ENCODE data around the gene DUSP16. TPM values are rescaled to one million over a fixed set of nuclear protein-coding genes. Genes with fewer than 3 reads are reported as not detected.
A peak's percentile ranks its signal among the peaks of the same experiment; 100 is the strongest.
"Not testable (repeated sequence)": the region's sequence is repeated elsewhere in the genome, so short reads cannot be mapped to it uniquely, and the experiment has no call there.

The DUSP16 gene
- total RNA-seq, 1 donor from 2014 or later, result 46.2 TPM

DNA sequence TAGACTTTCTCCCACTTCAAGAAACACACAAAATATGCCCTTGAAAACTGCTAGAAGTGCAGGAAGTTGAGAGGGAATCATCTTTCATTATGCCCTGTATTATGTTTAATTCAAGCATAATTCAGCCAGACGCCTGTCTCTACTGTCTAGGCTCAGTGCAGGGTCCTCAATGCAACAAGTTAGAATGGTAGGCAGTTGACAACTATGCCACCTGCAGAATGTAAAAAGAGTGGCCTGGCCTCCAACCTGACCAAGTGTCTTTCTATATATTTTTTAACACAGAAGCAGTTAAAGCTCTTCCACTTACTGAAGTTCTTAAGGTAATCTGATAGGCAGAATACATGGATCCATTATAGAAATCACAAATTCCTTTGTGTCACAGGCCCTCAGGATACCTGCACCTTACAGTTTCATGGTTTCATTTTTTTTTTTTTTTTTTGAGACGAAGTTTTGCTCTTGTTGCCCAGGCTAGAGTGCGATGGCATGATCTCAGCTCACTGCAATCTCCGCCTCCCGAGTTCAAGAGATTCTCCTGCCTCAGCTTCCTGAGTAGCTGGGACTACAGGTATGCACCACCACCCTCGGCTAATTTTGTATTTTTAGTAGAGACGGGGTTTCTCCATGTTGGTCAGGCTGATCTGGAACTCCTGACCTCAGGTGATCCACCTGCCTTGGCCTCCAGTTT lies 60.4 kb downstream of the DUSP16 start:
- DNase-seq (ENCODE audit: low spot score); ATAC-seq: not testable (repeated sequence)

DNA sequence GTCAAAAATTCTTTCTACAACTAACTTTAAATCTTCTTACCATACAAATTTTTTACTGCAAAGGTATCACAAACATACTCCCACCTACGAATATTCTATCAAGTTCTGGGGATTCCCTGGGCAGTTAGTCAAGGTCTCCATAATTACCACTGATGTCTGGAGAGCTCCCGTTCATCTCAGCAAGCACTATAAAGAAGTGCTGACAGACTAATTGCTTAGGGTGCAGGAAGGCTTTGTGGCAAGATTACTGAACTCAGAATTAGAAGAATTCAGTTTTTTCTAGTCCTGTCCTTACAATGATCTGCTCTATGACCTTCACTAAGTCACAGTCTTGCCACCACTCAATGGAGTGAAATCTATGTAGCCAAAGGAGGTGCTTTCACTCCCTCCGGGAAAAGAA lies 61.5 kb downstream of the DUSP16 start:
- DNase-seq (ENCODE audit: low spot score) (no peak), ATAC-seq (no peak)

DNA sequence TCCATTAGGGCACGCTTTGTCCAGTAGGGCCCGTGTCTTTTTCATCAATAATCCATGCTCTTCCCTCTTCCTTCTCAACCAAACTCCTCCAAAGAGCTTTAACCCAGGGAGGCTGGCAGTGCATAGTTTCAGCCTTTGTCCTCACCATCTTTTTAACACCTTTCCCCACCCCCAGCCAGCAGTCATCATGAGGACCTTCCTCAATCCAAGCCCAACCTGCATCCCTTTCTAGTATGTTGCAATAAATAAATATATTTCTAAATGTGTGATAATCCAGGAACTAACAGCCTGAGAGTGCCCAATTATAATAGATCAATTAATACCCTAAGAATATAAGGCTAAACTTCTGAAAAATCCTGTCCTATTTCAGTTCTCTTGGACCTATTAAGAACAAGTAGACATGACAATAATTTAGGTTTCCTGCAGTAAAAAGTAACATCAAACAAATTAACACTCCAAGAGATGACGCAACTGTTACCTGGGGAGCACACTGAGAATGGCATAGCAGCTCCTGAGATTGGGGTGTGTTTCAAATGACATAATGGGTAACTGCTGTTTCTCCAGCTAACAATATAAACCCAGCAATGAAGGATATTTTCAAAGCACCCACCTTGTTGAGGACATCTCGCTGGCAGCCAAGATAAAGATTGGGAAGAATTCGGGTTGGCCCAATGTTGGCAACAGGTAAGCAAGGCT lies 62.6 kb downstream of the DUSP16 start:
- DNase-seq (ENCODE audit: low spot score) (no peak), ATAC-seq (peak; percentile 56)

DNA sequence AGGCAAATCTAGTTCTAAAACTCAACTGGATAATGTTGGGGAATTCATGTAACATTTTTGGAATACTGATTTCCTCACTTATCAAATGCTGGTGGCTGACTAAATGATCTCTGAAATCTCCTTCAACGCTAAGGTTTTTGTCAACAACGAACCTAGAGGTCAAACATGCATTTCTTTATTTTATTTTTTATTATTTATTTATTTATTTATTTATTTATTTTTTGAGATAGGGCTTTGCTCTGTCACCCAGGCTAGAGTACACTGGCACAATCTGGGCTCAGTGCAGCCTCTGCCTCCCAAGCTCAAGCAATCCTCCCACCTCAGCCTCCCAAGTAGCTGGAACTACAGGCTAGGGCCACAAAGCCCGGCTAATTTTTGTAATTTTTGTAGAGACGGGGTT lies 64.5 kb downstream of the DUSP16 start:
- ATAC-seq, result no peak
- DNase-seq (ENCODE audit: low spot score), result no peak

DNA sequence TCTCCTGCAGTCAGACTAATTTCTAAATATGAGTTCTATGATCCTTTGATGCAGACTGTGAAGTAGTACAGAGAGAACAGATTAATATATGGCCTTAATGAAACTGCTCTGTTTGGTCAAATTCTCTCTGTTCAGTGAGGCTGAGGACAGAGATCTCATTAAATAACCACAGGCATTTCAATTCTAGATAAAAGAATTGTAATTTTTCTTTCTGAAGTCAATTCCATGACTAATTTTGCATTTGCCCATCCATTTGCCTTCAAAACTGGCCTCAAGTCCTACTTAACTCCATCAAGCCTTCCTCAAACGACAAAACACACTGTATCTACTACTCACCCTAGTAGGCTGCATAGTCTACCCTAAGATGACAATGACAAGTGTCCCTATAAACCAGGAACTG lies 67.1 kb downstream of the DUSP16 start:
- no peak for DNase-seq (ENCODE audit: low spot score)
- no peak for ATAC-seq

DNA sequence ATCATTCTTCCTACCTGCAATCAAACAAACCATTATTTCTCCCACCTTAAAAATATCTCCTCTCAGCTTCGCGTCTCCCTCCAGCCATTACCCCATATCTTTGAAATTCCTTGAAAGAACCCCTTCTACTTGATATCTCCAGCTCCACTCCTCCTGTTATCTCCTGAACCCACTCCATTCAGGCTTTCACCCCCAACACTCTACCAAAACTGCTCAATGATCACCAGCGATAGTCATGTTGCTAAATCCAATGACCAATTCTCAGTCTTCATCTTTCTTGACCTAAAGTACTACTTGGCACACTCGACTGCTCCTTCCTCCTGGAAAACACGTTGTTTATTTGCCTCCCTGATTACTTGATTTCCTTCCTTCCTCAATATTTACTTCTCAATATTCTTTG lies 70.1 kb downstream of the DUSP16 start:
- ATAC-seq (no peak), DNase-seq (ENCODE audit: low spot score) (no peak)

DNA sequence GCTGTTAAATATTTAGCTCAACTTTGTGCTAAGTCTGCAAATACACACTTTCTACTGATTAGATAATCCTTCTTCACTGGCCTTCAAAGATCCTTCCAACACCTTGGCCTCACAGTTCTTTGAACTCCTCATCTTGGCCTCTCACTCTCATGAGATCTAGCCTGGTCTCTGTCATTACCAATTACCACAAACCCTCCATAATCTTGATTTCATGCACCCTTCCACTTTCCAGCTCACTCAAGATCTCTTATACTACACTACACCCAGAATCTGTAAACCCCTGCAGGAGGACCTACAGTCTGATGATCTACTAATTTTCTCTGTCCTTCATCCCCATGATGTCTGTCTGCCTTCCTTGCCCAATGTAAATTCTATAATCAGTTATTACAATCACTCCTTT lies 71.1 kb downstream of the DUSP16 start:
- ATAC-seq, result no peak
- no peak for DNase-seq (ENCODE audit: low spot score)

DNA sequence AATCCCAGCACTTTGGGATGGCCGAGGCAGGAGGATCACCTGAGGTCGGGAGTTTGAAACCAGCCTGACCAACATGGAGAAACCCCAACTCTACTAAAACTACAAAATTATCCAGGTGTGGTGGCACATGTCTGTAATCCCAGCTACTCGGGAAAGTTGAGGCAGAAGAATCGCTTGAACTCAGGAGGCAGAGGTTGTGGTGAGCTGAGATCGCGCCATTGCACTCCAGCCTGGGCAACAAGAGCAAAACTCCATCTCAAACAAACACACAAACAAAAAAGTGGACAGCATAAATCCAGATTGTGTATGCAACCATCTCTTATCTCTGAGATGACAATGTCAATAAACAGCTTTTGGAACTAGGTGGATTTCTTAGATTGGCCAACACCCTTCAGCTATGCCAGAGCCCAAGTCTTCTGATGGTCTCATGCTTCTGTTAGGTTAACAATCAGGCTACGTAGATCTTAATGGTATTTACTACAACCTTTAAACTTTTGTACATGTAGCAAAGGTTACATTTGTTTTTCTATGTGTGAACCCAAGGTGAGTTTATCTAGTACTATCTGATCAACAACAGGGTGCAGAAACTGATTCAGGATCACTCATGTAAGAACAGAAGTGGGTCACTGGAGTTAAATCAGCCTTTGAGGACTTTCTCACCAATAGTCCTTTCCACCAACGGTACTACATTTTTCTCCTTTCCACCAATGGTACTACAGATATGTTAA lies 73.7 kb downstream of the DUSP16 start:
- peak; percentile 85 for ATAC-seq
- peak; percentile 71 for DNase-seq (ENCODE audit: low spot score)

DNA sequence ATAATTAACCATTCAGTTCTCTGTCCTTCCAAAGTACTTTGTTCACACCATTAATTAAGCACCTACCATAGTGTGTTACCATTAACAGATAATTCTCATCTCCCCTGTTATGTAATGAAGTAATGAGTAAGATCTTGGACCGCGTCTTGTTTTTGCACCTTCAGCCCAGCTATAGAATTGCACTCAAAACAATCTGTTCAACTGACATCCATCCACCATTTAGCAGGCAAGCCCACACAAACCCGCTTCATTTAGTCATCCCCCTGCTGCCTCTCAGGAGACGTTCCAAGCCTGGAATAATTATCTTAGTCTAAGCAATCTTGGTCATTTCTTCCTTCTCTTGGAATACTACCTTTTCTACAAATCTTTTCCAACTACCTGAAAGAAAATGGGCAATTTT lies 74.4 kb downstream of the DUSP16 start:
- no peak for DNase-seq (ENCODE audit: low spot score)
- ATAC-seq, result no peak

DNA sequence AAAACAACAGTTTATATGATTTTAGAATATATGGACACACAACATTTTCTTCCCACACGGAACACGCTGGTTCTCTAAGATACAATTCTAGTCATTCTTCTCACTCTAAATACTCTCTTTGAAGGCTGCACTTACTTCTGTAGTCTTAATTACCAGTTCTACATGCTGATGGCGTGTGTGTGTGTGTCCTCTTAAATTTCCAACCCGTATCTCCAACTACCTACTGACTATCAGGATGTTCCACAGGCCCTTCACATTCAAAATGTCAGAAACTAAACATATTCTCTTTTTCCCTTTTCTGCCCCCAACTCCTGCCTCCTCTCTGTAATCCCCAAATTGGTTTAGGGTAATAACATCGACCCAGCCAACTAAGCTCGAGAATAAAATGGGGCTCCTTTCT lies 75.2 kb downstream of the DUSP16 start:
- DNase-seq (ENCODE audit: low spot score) (no peak), ATAC-seq (no peak)

DNA sequence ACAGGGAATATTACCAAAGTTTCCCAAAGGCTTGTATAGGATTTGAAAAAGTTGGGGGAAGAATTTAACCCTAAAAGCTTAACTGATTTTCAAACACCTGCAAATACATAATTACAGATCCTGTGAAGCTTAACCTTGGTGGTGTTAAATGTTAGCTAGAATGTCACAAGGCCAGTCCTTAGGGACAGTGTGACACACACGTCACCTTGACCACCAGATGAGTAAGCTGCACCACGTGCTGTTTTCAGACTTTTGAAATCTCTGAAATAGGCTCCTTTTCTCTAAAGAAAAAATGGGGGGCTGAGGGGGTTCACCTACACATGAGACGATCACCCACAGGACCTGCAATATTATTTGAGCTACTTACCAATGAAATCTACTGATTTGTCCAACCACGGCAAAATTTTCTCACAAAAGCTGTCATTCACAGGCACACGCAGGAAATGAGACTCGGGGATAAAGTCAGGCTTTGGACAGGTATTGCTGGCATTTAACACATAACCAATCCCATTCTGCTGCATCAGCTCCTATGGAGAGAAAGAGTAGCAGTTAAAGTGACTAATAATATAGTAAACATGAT lies 75.9 kb downstream of the DUSP16 start:
- ATAC-seq, result peak; percentile 63
- DNase-seq (ENCODE audit: low spot score), result no peak

DNA sequence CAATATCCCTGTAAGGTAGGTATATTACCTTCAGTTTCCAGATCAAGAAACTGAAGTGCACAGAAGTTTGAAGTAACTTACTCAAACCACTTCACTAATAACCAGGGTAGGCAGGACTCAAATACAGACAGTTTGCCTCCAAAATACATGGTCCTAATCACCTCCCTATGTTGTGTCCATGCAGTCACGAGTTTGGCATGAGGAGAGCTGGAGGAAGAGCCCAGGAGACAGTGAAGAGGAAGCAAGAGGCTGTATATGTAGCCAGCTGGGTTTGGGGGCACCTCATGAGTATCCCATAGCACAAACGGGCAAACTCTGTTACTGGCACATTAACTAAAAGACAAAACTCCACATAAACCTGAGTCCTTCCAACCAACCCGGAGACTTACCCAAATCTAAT lies 79.2 kb downstream of the DUSP16 start:
- ATAC-seq, result no peak
- no peak for DNase-seq (ENCODE audit: low spot score)

DNA sequence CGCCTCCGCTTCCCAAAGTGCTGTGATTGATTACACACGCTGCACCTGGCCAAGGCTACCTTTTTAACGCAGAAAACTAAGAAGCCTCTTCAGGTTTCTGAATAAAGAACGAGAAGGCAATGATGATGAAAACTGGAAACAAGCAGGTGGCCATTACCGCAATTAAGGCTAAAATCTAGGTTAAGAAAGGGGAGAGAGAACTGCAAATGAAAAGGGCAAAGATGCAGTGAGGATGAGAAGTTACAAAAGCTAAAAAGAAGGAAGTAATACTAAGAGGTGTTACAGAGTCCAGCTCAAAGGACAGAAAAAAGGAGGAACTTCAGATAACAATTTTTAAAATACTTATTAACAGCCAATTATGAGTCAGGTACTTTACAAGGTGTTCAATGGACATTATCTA lies 79.7 kb downstream of the DUSP16 start:
- ATAC-seq (no peak), DNase-seq (ENCODE audit: low spot score) (no peak)

DNA sequence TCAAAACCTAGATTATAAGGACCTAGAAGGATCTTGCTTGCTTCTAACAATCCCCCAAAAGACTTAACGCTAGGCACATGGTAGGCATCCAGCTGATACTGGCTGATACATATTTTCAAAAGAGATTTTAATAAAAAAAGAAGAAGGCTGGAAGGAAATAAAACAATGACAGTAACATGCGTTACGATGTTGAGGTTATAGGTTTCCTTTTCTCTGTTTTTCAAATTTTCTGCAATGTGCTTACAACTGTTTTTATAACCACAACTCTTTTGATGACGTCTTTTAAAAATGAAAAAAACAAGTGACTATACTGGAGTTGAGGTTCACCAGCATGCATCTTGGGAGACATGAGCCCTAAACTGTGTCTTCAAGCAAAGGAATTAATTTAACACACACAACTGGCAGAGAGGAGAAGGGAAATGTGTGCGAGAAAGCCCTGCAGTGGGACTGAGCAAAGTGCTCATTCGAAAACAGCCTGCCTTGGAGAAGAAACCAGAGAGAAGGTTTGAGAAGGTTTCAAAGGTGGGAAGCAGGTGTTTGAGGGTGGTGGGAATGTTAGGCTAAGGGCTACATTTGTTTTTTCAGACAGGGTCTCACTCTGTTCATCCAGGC lies 80.4 kb downstream of the DUSP16 start:
- no peak for DNase-seq (ENCODE audit: low spot score)
- ATAC-seq, result no peak

DNA sequence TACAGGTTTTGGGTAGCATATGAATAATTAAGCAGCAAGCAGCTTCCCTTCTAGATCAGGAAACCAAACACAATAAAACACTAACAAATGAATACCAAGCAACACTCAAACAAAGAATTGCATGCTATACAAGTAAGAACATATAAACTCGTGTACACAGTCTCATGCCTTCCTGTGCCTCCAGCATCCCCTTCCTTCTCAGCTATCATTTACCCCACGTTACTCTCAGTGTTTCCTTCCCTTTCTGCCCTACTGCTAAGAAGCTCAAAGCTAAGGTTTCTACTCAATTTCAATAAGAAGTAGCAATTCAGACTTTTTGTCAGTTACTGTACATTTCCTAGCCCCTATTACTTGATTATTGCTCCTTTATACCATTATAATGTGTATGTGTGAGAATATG lies 81.0 kb downstream of the DUSP16 start:
- no peak for ATAC-seq
- DNase-seq (ENCODE audit: low spot score), result no peak

DNA sequence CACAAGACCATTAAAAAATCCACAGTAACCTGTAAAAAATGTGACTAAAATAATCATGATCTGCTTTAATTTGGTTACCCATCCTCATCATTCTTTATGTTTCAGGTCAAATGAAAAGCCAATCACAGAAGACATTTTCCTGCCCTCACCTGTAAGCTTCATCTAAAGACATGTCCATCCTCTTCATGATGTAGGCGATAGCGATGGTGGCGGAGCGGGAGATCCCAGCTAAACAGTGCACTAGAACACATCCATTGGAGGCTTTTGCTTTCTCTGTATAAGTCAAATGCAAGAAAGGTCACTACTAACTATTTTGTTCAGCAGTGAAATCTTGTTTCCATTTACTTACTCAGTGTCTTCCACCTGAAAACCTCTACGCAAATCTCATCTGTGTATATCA lies 82.6 kb downstream of the DUSP16 start:
- no peak for DNase-seq (ENCODE audit: low spot score)
- ATAC-seq, result no peak

DNA sequence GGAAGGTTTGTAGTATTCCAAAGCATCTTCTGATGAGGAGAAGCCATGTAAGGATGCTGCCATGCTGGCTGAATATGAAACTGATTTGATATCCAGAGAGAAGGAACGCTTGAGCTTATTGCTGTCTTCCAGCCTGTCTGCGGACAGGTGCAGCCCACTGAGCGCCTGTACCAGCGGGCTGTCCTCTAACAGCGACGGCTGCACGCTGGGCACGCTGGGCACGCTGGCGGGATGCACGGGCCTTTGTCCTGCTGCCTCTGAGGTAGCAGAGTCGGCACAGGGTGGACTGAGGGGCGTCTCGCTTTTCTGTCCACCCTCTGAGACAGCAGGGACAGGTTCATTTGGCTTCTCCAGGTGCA lies 85.2 kb downstream of the DUSP16 start:
- ATAC-seq (peak; percentile 14), DNase-seq (ENCODE audit: low spot score) (no peak)

DNA sequence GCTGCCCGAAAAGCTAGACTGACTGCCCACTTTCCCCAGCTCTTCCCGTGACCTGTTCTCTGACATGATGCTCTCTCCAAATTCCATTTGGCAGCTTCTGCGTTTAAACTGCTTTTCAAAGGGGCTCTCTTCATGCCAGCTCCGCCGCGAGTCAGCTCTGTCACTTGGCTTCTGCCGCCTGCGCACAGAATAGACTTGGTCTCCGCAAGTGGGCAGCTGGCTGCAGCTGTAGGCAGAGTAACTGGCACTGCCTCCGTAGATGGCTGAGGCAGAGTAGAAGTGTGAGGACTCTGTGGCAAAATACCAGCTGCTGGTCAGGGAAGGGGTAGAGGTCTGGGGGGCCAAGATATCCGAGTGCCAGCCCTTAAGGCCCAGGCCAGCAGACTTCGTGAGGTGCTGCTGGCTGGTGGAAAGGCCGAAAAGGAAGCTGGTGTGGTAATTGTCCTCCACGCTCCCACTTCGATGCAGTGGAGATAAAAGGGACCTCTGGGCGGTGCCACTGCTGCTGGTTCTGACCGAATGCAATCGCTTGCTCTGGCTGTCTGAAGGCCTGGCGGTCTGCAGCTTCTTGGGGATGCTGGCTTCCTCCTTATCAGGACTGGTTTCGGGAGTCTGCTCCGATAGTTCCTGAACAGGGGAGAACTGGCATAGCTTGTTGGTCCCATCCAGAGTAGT lies 85.7 kb downstream of the DUSP16 start:
- no peak for DNase-seq (ENCODE audit: low spot score)
- ATAC-seq, result peak; percentile 23

DNA sequence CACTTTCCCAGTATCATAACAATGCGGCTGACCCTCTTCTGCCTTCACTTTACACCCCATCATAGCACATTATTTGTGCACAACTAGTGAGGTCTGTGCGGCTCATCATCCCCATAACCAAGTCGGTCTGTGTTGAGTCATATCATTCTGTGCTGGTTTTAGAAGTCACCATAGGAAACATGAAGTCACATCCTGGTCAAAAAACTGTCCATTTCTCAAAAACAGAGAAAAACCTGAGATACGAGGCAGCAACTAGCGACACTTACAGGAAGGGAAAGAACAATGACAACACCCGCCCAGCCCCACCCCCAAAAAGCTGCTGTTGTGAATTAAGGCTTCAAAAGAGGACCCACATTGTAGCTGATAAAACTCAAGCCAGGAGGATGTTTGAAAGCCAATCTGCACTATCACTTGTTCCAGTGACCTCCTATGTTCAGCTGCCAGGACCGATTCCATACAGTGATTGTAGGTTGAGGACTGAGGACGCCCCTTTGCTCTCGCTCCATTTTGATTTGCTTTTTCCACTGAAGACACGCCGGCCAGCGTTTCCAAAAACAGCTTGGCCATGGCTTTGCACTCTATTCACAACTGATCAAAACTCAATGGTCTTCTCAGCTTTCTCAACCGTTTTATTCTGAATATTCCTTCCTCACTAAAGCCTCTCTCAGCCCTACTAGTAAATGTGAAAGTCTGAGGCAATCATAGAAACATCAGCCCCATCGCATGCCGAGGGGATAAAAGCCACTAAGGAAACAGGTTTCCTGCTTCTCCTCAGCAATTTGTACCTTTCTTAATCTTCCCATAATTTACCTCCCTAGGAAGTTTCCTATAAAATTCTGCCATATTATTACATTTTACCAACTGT lies 87.5 kb downstream of the DUSP16 start:
- DNase-seq (ENCODE audit: low spot score) (no peak), ATAC-seq (no peak)

DNA sequence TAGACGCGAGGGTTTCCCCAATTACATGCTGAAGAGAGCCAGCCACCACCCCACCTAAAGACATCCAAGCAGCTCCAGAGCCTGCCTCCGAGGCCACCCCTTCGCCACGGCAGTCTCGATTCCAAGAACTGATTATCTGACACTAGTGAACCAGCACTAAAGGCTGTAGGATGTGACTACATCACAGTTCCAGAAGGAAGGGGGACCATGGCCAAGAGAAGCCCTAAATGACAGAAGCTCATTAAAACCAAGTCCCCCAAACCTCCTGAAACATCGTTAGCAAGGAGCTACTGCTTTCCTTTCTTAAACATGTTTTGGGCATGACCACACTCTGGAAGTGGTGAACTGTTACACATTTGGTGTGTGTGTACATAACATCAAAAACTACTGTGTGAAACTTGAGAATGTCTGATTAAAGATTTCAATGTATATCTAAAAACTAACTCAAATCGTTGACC lies 88.2 kb downstream of the DUSP16 start:
- no peak for ATAC-seq
- no peak for DNase-seq (ENCODE audit: low spot score)
